Thyroid gland (tissue), 4 donors: ENCODE measurements around the gene SHISA5. TPM values are rescaled to one million over a fixed set of nuclear protein-coding genes. Genes with fewer than 3 reads are reported as not detected.

Experiments used
- DNase-seq, 2 donors: peaks; one replicate each; pipeline ENCODE4 v3.0.0-alpha.2; 2019
- H3K27ac ChIP-seq, 3 donors: fragments of 200-600 bp; sonication (generic); 1 replicate in 2 of 3; 2 replicates in 1 of 3; pipeline ENCODE4 v1.5.1; 2016 to 2019; ENCODE audit warnings: mild to moderate bottlenecking in 1 of 3, moderate library complexity in 1 of 3
- H3K27me3 ChIP-seq: fragments of 200-600 bp; sonication (generic); one replicate; pipeline ENCODE4 v1.5.1; 2019
- H3K36me3 ChIP-seq, 2 donors: fragments of 200-600 bp; sonication (generic); one replicate each; pipeline ENCODE4 v1.5.1; 2016 to 2019
- H3K4me1 ChIP-seq, 2 donors: fragments of 200-600 bp; sonication (generic); one replicate each; pipeline ENCODE4 v1.5.1; 2017 to 2019
- H3K4me3 ChIP-seq, 3 donors: fragments of 200-600 bp; sonication (generic); replicated peaks in 1 of 3; 1 replicate in 2 of 3; 2 replicates in 1 of 3; pipeline ENCODE4 v1.5.1; 2016; ENCODE audit warnings: mild to moderate bottlenecking in 1 of 3
- H3K9me3 ChIP-seq: fragments of 200-600 bp; sonication (generic); one replicate; pipeline ENCODE4 v1.5.1; 2017
- CTCF ChIP-seq, 6 experiments: fragments of 200-600 bp in 3 of 6; fragments of 450-650 bp in 3 of 6; sonication (generic) in 3 of 6; IDR thresholded peaks; one replicate each; pipeline ENCODE4 v1.5.1; 2016 to 2019; ENCODE audit warnings: antibody characterized with exemption in 6 of 6, mild to moderate bottlenecking in 2 of 6, inconsistent platforms in 1 of 6, moderate library complexity in 1 of 6
- POLR2A ChIP-seq, 2 donors: fragments of 450-650 bp; IDR thresholded peaks; one replicate each; pipeline ENCODE4 v1.6.1; 2017; ENCODE audit warnings: antibody characterized with exemption in 2 of 2, mild to moderate bottlenecking in 2 of 2, moderate library complexity in 1 of 2
- WGBS, 2 donors: methylation state at CpG; one replicate each; pipeline ENCODE4 v1.1.5; 2017; 5-methylcytosine and 5-hydroxymethylcytosine counted together
- intact Hi-C: fragments of 100-400 bp; cut with DNase I; formaldehyde crosslinking; loops from one replicate; pipeline ENCODE4 v1.15.1; 2023
- total RNA-seq, 4 donors: library from RNA; depleted of rRNA; stranded (reverse); fragments of >200 nt; gene quantifications; one replicate each; pipeline ENCODE4 v1.2.3, GENCODE V29; 2016

SHISA5 gene
- total RNA-seq, 4 donors from 2014 or later: 100.0 to 120 (median 109) TPM

GRCh38 chr3:48473617-48473952 lies 30.4 kb downstream of the SHISA5 start:
- Histone ChIP-seq H3K36me3 (peaks cover 10% of the 10 kb centered on the region in 2 donors), H3K4me3 (no peak overlapping the region), H3K27me3 (no peaks in the 10 kb centered on the region), H3K4me1 (peaks cover 18 to 49% of the 10 kb centered on the region in 2 donors), H3K9me3 (no peaks in the 10 kb centered on the region), H3K27ac (peak overlapping the region; percentile 94 to 99 (median 96))
- DNase-seq: no peak
- WGBS, 2 donors: 74 to 82% methylated on average over 5 of the region's 5 CpGs
- intact Hi-C loops: no loop called here
- TF ChIP-seq CTCF (IDR thresholded peaks at IDR 0.05): no peak
- no peak for TF ChIP-seq POLR2A (IDR thresholded peaks at IDR 0.05)

GRCh38 chr3:48472923-48473616 lies 30.9 kb downstream of the SHISA5 start:
- Histone ChIP-seq H3K27ac (peak overlapping the region; percentile 94 to 99 (median 96)), H3K36me3 (peaks cover 11 to 13% of the 10 kb centered on the region in 2 donors), H3K27me3 (no peaks in the 10 kb centered on the region), H3K4me1 (peaks cover 18 to 55% of the 10 kb centered on the region in 2 donors), H3K4me3 (peak overlapping the region; percentile 46 to 78 (median 55)), H3K9me3 (no peaks in the 10 kb centered on the region)
- WGBS, 2 donors: 6% methylated on average over 16 to 17 of the region's 17 CpGs
- DNase-seq: peak; percentile 93 to 94
- TF ChIP-seq POLR2A (IDR thresholded peaks at IDR 0.05) (peak in 1 of 2 donors; percentile 78), CTCF (IDR thresholded peaks at IDR 0.05) (peak in 5 of 6 experiments; percentile 20 to 43 (median 33))
- intact Hi-C loops: no loop called here

GRCh38 chr3:48472673-48472922 lies 31.4 kb downstream of the SHISA5 start:
- TF ChIP-seq CTCF (IDR thresholded peaks at IDR 0.05) (no peak), POLR2A (IDR thresholded peaks at IDR 0.05) (no peak)

GRCh38 chr3:48470286-48470685 lies 33.7 kb downstream of the SHISA5 start:
- peak overlapping the region in 1 of 3 donors; percentile 99 for H3K27ac ChIP-seq
- TF ChIP-seq CTCF (IDR thresholded peaks at IDR 0.05) (no peak), POLR2A (IDR thresholded peaks at IDR 0.05) (no peak)
- WGBS, 2 donors: 60% methylated on average over 1 of the region's 1 CpG; no CpG with 5 or more reads in 1 of the 2 donors
- intact Hi-C loops: no loop called here
- H3K36me3 ChIP-seq: peaks cover 13 to 14% of the 10 kb centered on the region in 2 donors
- DNase-seq: no peak
- H3K9me3 ChIP-seq: no peaks in the 10 kb centered on the region
- peaks cover 33 to 79% of the 10 kb centered on the region in 2 donors for H3K4me1 ChIP-seq
- H3K27me3 ChIP-seq: no peaks in the 10 kb centered on the region
- H3K4me3 ChIP-seq: no peak overlapping the region

More at GRCh38 chr3:48472673-48472922, 31.4 kb downstream of the SHISA5 start:
- Histone ChIP-seq H3K4me3 (peak overlapping the region; percentile 46 to 78 (median 55)), H3K27ac (peak overlapping the region; percentile 94 to 99 (median 96)), H3K4me1 (peaks cover 18 to 59% of the 10 kb centered on the region in 2 donors), H3K9me3 (no peaks in the 10 kb centered on the region), H3K27me3 (no peaks in the 10 kb centered on the region), H3K36me3 (peaks cover 11 to 13% of the 10 kb centered on the region in 2 donors)
- 5 to 6% methylated on average over 3 to 5 of the region's 5 CpGs for WGBS, 2 donors
- peak in 1 of 2 donors; percentile 28 for DNase-seq
- intact Hi-C loops: no loop called here
